ENCODE measurements around the gene MIER3. TPM values are rescaled to one million over a fixed set of nuclear protein-coding genes. Genes with fewer than 3 reads are reported as not detected.

The MIER3 gene
- polyA plus RNA-seq, 1 donor from 2014 or later: 51.8 TPM

- Histone ChIP-seq H3K4me3 (ENCODE audit: low read length) (no peak overlapping the region), H3F3A (ENCODE audit: insufficient read depth, low read length, poor library complexity, severe bottlenecking) (no peaks in the 10 kb centered on the region), H3K4me2 (ENCODE audit: low read length) (no peak overlapping the region), H3K9me2 (ENCODE audit: insufficient read depth, low read length) (no peaks in the 10 kb centered on the region), H3K36me3 (ENCODE audit: insufficient read depth, low read length) (no peaks in the 10 kb centered on the region), H4K20me1 (ENCODE audit: insufficient read depth) (no peaks in the 10 kb centered on the region), H3K79me2 (replicated peaks; ENCODE audit: insufficient read depth, low read length) (no peaks in the 10 kb centered on the region), H3K27ac (ENCODE audit: low read length) (no peak overlapping the region), H3K9ac (ENCODE audit: low read length) (no peak overlapping the region), H2AFZ (ENCODE audit: low read depth, low read length) (no peak overlapping the region), H3K27me3 (ENCODE audit: insufficient read depth, low read depth, low read length) (no peaks in the 10 kb centered on the region), H3K9me3 (ENCODE audit: low read length) (no peaks in the 10 kb centered on the region)
- TF ChIP-seq, protein P1, sequence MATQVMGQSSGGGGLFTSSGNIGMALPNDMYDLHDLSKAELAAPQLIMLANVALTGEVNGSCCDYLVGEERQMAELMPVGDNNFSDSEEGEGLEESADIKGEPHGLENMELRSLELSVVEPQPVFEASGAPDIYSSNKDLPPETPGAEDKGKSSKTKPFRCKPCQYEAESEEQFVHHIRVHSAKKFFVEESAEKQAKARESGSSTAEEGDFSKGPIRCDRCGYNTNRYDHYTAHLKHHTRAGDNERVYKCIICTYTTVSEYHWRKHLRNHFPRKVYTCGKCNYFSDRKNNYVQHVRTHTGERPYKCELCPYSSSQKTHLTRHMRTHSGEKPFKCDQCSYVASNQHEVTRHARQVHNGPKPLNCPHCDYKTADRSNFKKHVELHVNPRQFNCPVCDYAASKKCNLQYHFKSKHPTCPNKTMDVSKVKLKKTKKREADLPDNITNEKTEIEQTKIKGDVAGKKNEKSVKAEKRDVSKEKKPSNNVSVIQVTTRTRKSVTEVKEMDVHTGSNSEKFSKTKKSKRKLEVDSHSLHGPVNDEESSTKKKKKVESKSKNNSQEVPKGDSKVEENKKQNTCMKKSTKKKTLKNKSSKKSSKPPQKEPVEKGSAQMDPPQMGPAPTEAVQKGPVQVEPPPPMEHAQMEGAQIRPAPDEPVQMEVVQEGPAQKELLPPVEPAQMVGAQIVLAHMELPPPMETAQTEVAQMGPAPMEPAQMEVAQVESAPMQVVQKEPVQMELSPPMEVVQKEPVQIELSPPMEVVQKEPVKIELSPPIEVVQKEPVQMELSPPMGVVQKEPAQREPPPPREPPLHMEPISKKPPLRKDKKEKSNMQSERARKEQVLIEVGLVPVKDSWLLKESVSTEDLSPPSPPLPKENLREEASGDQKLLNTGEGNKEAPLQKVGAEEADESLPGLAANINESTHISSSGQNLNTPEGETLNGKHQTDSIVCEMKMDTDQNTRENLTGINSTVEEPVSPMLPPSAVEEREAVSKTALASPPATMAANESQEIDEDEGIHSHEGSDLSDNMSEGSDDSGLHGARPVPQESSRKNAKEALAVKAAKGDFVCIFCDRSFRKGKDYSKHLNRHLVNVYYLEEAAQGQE (IDR thresholded peaks at IDR 0.05; ENCODE audit: borderline replicate concordance): no peak
- TF ChIP-seq CTCF (IDR thresholded peaks at IDR 0.05; ENCODE audit: poor library complexity, severe bottlenecking): no peak
- no peak for TF ChIP-seq RAD21 (conservative IDR thresholded peaks at IDR 0.05)
- no peak for TF ChIP-seq SMC3 (conservative IDR thresholded peaks at IDR 0.05; ENCODE audit: poor library complexity)
- no peak for TF ChIP-seq EP300 (conservative IDR thresholded peaks at IDR 0.05; ENCODE audit: poor library complexity, severe bottlenecking)
- TF ChIP-seq TAF1 (IDR thresholded peaks at IDR 0.05; ENCODE audit: low read depth): no peak
- no peak for TF ChIP-seq EZH2 (IDR thresholded peaks at IDR 0.05; ENCODE audit: borderline replicate concordance, insufficient read depth, low read length, poor library complexity, severe bottlenecking)
- TF ChIP-seq MXI1 (conservative IDR thresholded peaks at IDR 0.05; ENCODE audit: poor library complexity, severe bottlenecking): no peak
- TF ChIP-seq POLR2AphosphoS5 (IDR thresholded peaks at IDR 0.05): no peak
These were observed 32.5 kb upstream of the MIER3 start for GRCh38 chr5:56984445-56984844.

GRCh38 chr5:56983593-56984361 is 31.9 kb upstream of the MIER3 start:
- H3K9me2 ChIP-seq (ENCODE audit: insufficient read depth, low read length): no peaks in the 10 kb centered on the region
- H3K4me2 ChIP-seq (ENCODE audit: low read length): no peak overlapping the region
- H3K4me3 ChIP-seq (ENCODE audit: low read length): no peak overlapping the region
- no peak overlapping the region for H3K27ac ChIP-seq (ENCODE audit: low read length)
- H3K9ac ChIP-seq (ENCODE audit: low read length): no peak overlapping the region
- no peaks in the 10 kb centered on the region for H3K36me3 ChIP-seq (ENCODE audit: insufficient read depth, low read length)
- H3F3A ChIP-seq (ENCODE audit: insufficient read depth, low read length, poor library complexity, severe bottlenecking): no peaks in the 10 kb centered on the region
- no peaks in the 10 kb centered on the region for H4K20me1 ChIP-seq (ENCODE audit: insufficient read depth)
- no peak for TF ChIP-seq SMC3 (conservative IDR thresholded peaks at IDR 0.05; ENCODE audit: poor library complexity)
- no peak for TF ChIP-seq RAD21 (conservative IDR thresholded peaks at IDR 0.05)
- no peak for TF ChIP-seq EZH2 (IDR thresholded peaks at IDR 0.05; ENCODE audit: borderline replicate concordance, insufficient read depth, low read length, poor library complexity, severe bottlenecking)
- TF ChIP-seq TAF1 (IDR thresholded peaks at IDR 0.05; ENCODE audit: low read depth): no peak
- no peak for TF ChIP-seq POLR2AphosphoS5 (IDR thresholded peaks at IDR 0.05)
- TF ChIP-seq EP300 (conservative IDR thresholded peaks at IDR 0.05; ENCODE audit: poor library complexity, severe bottlenecking): no peak
- TF ChIP-seq CTCF (IDR thresholded peaks at IDR 0.05; ENCODE audit: poor library complexity, severe bottlenecking): no peak
- TF ChIP-seq MXI1 (conservative IDR thresholded peaks at IDR 0.05; ENCODE audit: poor library complexity, severe bottlenecking): no peak
- TF ChIP-seq, protein P1 (IDR thresholded peaks at IDR 0.05; ENCODE audit: borderline replicate concordance): no peak
- H3K27me3 ChIP-seq (ENCODE audit: insufficient read depth, low read depth, low read length): no peaks in the 10 kb centered on the region
- no peak overlapping the region for H2AFZ ChIP-seq (ENCODE audit: low read depth, low read length)
- H3K9me3 ChIP-seq (ENCODE audit: low read length): no peaks in the 10 kb centered on the region
- no peaks in the 10 kb centered on the region for H3K79me2 ChIP-seq (replicated peaks; ENCODE audit: insufficient read depth, low read length)
